Body of pancreas (tissue), 4 donors: Measurements from ENCODE around the gene KNCN.

Experiments used
- CTCF ChIP-seq, 7 experiments: fragments of 450-650 bp in 4 of 7; fragments of 200-600 bp in 3 of 7; sonication (generic) in 3 of 7; IDR thresholded peaks; one replicate each; pipeline ENCODE4 v1.5.1; 2016 to 2019; ENCODE audit warnings: antibody characterized with exemption in 7 of 7
- POLR2A ChIP-seq, 3 donors: fragments of 450-650 bp; IDR thresholded peaks; one replicate each; pipeline ENCODE4 v1.6.1; 2016; ENCODE audit warnings: antibody characterized with exemption in 3 of 3, mild to moderate bottlenecking in 2 of 3

GRCh38 chr1:46503421-46503820 lies 48.0 kb downstream of the KNCN start:
- TF ChIP-seq CTCF (IDR thresholded peaks at IDR 0.05) (no peak), POLR2A (IDR thresholded peaks at IDR 0.05) (no peak)
